ENCODE data around the gene F2R. TPM values are rescaled to one million over a fixed set of nuclear protein-coding genes. Genes with fewer than 3 reads are reported as not detected.

Gene F2R
- total and polyA plus RNA-seq, 2 of the 13 experiments (the other 11 are each of a cell fraction or from before 2014, with no cell fraction given) = 8.3 to 12.3 TPM

- TF ChIP-seq IRF9 (CRISPR knock-in tag; IDR thresholded peaks at IDR 0.05; ENCODE audit: borderline replicate concordance) = peak; percentile 82
- no peak for TF ChIP-seq ZNF879 (CRISPR knock-in tag; IDR thresholded peaks at IDR 0.05)
- no peak for TF ChIP-seq ZFAT (CRISPR knock-in tag; conservative IDR thresholded peaks at IDR 0.05)
- 0 out of 2 replicates have a peak, but pooled peaks have one; percentile 35 for TF ChIP-seq SNAPC2 (CRISPR knock-in tag; IDR thresholded peaks at IDR 0.05)
- TF ChIP-seq ZC3H13 (CRISPR knock-in tag; IDR thresholded peaks at IDR 0.05) = 0 out of 2 replicates have a peak, but pooled peaks have one; percentile 63
- TF ChIP-seq DR1 (CRISPR knock-in tag; IDR thresholded peaks at IDR 0.05) = no peak
- TF ChIP-seq, protein P1, sequence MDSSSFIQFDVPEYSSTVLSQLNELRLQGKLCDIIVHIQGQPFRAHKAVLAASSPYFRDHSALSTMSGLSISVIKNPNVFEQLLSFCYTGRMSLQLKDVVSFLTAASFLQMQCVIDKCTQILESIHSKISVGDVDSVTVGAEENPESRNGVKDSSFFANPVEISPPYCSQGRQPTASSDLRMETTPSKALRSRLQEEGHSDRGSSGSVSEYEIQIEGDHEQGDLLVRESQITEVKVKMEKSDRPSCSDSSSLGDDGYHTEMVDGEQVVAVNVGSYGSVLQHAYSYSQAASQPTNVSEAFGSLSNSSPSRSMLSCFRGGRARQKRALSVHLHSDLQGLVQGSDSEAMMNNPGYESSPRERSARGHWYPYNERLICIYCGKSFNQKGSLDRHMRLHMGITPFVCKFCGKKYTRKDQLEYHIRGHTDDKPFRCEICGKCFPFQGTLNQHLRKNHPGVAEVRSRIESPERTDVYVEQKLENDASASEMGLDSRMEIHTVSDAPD (CRISPR knock-in tag; IDR thresholded peaks at IDR 0.05) = 0 out of 2 replicates have a peak, but pooled peaks have one; percentile 35
- no peak for TF ChIP-seq ZNF570 (CRISPR knock-in tag; IDR thresholded peaks at IDR 0.05; ENCODE audit: borderline replicate concordance)
- TF ChIP-seq ZNF34 (CRISPR knock-in tag; IDR thresholded peaks at IDR 0.05; ENCODE audit: borderline replicate concordance) = 0 out of 2 replicates have a peak, but pooled peaks have one; percentile 82
- TF ChIP-seq NR0B2 (CRISPR knock-in tag; IDR thresholded peaks at IDR 0.05) = no peak
- TF ChIP-seq ZNF607 (CRISPR knock-in tag; IDR thresholded peaks at IDR 0.05; ENCODE audit: borderline replicate concordance) = peak; percentile 71; the same call in 1 of the 2 replicates
- TF ChIP-seq, protein P2, sequence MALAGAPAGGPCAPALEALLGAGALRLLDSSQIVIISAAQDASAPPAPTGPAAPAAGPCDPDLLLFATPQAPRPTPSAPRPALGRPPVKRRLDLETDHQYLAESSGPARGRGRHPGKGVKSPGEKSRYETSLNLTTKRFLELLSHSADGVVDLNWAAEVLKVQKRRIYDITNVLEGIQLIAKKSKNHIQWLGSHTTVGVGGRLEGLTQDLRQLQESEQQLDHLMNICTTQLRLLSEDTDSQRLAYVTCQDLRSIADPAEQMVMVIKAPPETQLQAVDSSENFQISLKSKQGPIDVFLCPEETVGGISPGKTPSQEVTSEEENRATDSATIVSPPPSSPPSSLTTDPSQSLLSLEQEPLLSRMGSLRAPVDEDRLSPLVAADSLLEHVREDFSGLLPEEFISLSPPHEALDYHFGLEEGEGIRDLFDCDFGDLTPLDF (CRISPR knock-in tag; IDR thresholded peaks at IDR 0.05) = peak; percentile 55; the same call in 1 of the 2 replicates
- TF ChIP-seq ZNF530 (CRISPR knock-in tag; IDR thresholded peaks at IDR 0.05; ENCODE audit: low read depth) = no peak
- no peak for TF ChIP-seq ZNF24 (IDR thresholded peaks at IDR 0.05)
- TF ChIP-seq NAIF1 (CRISPR knock-in tag; IDR thresholded peaks at IDR 0.05; ENCODE audit: borderline replicate concordance) = no peak
- TF ChIP-seq TAF1 (CRISPR knock-in tag; IDR thresholded peaks at IDR 0.05) = peak; percentile 45; the same call in 1 of the 2 replicates
- no peak for TF ChIP-seq CREBL2 (CRISPR knock-in tag; IDR thresholded peaks at IDR 0.05; ENCODE audit: borderline replicate concordance)
- peak; percentile 64 for TF ChIP-seq CSRNP1 (CRISPR knock-in tag; IDR thresholded peaks at IDR 0.05)
- no peak for TF ChIP-seq ZNF670 (CRISPR knock-in tag; IDR thresholded peaks at IDR 0.05; ENCODE audit: borderline replicate concordance)
- TF ChIP-seq HNRNPH1 (optimal IDR thresholded peaks at IDR 0.05; ENCODE audit: low read depth, low read length) = no peak
- no peak for TF ChIP-seq ADNP (CRISPR knock-in tag; IDR thresholded peaks at IDR 0.05)
- TF ChIP-seq ZNF580 (CRISPR knock-in tag; IDR thresholded peaks at IDR 0.05; ENCODE audit: borderline replicate concordance, low read depth) = peak; percentile 31; the same call in 1 of the 2 replicates
- peak; percentile 32 for TF ChIP-seq HNRNPLL (IDR thresholded peaks at IDR 0.05; ENCODE audit: low read depth, low read length, poor library complexity, severe bottlenecking)
Observed at GRCh38 chr5:76715736-76716455, at the start of gene F2R (continued).
